Keratinocyte (primary cell): Measurements from ENCODE around the gene SQSTM1. TPM values are rescaled to one million over a fixed set of nuclear protein-coding genes. Genes with fewer than 3 reads are reported as not detected.

ENCODE experiments used
- DNase-seq: peaks from one replicate; pipeline ENCODE4 v3.0.0-alpha.2; 2011; ENCODE audit warnings: low read depth, missing footprints, low spot score
- FAIRE-seq: peaks from 2 replicates; lab custom pipeline; 2011; peaks lifted over from hg19 to GRCh38; lab: Jason Lieb, UNC
- H2AFZ ChIP-seq: 2 replicates; pipeline ENCODE4 v1.6.0; 2012; ENCODE audit warnings: low read length, control low read depth, inconsistent platforms; ENCODE audit not compliant: control insufficient read depth
- H3K27ac ChIP-seq: 2 replicates; pipeline ENCODE4 v1.5.1; 2011; ENCODE audit warnings: low read length; ENCODE audit not compliant: control insufficient read depth, insufficient read depth
- H3K27me3 ChIP-seq: 3 replicates; pipeline ENCODE4 v1.6.0; 2011; ENCODE audit warnings: low read length; ENCODE audit not compliant: control insufficient read depth, insufficient read depth; ENCODE audit errors: extremely low read depth
- H3K36me3 ChIP-seq, 2 experiments: 2 replicates in 1 of 2; 3 replicates in 1 of 2; pipeline ENCODE4 v1.5.1; 2011; ENCODE audit warnings: low read length in 2 of 2, mild to moderate bottlenecking in 1 of 2; ENCODE audit not compliant: control insufficient read depth in 2 of 2, insufficient read depth in 2 of 2; ENCODE audit errors: extremely low read depth in 1 of 2
- H3K4me1 ChIP-seq: 3 replicates; pipeline ENCODE4 v1.5.1; 2011; ENCODE audit warnings: low read length; ENCODE audit not compliant: control insufficient read depth, insufficient read depth; ENCODE audit errors: extremely low read depth
- H3K4me2 ChIP-seq: 3 replicates; pipeline ENCODE4 v1.6.0; 2011; ENCODE audit warnings: low read depth, low read length; ENCODE audit not compliant: control insufficient read depth, insufficient read depth; ENCODE audit errors: extremely low read depth
- H3K4me3 ChIP-seq, 3 experiments: fragments of 200-600 bp in 1 of 3; sonication (generic) in 1 of 3; 2 replicates in 2 of 3; 3 replicates in 1 of 3; pipeline ENCODE4 v1.5.1; 2011 to 2016; ENCODE audit warnings: low read length in 3 of 3, mild to moderate bottlenecking in 3 of 3, control low read depth in 2 of 3, inconsistent platforms in 1 of 3, low read depth in 1 of 3, mixed read lengths in 1 of 3, mixed run types in 1 of 3, moderate library complexity in 1 of 3; ENCODE audit not compliant: control insufficient read depth in 2 of 3, insufficient read depth in 2 of 3; ENCODE audit errors: extremely low read depth in 1 of 3
- H3K79me2 ChIP-seq: 2 replicates; pipeline ENCODE4 v1.6.0; 2012; ENCODE audit warnings: low read length; ENCODE audit not compliant: control insufficient read depth, insufficient read depth
- H3K9ac ChIP-seq: 3 replicates; pipeline ENCODE4 v1.6.0; 2011; ENCODE audit warnings: low read length; ENCODE audit not compliant: control insufficient read depth, insufficient read depth; ENCODE audit errors: extremely low read depth
- H3K9me1 ChIP-seq: 3 replicates; pipeline ENCODE4 v1.6.0; 2011; ENCODE audit warnings: low read length; ENCODE audit not compliant: control insufficient read depth, insufficient read depth; ENCODE audit errors: extremely low read depth
- H3K9me3 ChIP-seq: 2 replicates; pipeline ENCODE4 v1.5.1; 2012; ENCODE audit warnings: low read depth, low read length; ENCODE audit not compliant: control insufficient read depth
- H4K20me1 ChIP-seq: 3 replicates; pipeline ENCODE4 v1.6.0; 2011; ENCODE audit warnings: low read length; ENCODE audit not compliant: control insufficient read depth, insufficient read depth; ENCODE audit errors: extremely low read depth
- EZH2 ChIP-seq: IDR thresholded peaks from one replicate; pipeline ENCODE4 v1.6.1; 2012; ENCODE audit warnings: inconsistent platforms, mild to moderate bottlenecking, low read length, moderate library complexity
- dilution Hi-C: fragments of 300-500 bp; cut with MboI; formaldehyde crosslinking; loops from one replicate; pipeline ENCODE4 v1.7.0; 2020; ENCODE audit warnings: low sequenced_read_pairs; ENCODE audit not compliant: extremely low pct_ligation_motif_present
- polyA plus RNA-seq, 5 experiments: library from polyadenylated mRNA; depleted of rRNA in 3 of 5; stranded (reverse) in 3 of 5; stranded (forward) in 1 of 5; unstranded in 1 of 5; fragments of >200 nt; gene quantifications; 1 replicate in 1 of 5; 2 replicates in 3 of 5; 3 replicates in 1 of 5; pipeline versions ENCODE4 v1.2.1 to v1.2.3, GENCODE V29; 2011 to 2012; ENCODE audit warnings: missing spikeins in 2 of 5, low read depth in 1 of 5, low replicate concordance in 1 of 5
- TF ChIP-seq, protein P1 (sequence below), 3 experiments: IDR thresholded peaks in 1 of 3; conservative IDR thresholded peaks in 1 of 3; optimal IDR thresholded peaks in 1 of 3; 2 replicates in 2 of 3; 3 replicates in 1 of 3; pipeline versions ENCODE3 to v1.5.1; 2011; ENCODE audit warnings: low read length in 3 of 3, mild to moderate bottlenecking in 3 of 3, moderate library complexity in 2 of 3, control low read depth in 1 of 3, inconsistent platforms in 1 of 3; ENCODE audit not compliant: insufficient read depth in 2 of 3; ENCODE audit errors: extremely low read depth in 1 of 3

Gene SQSTM1
- polyA plus RNA-seq, 1 donor (not counting 4 experiments of a cell fraction or from before 2014, with no cell fraction given) = 75.7 TPM

DNA sequence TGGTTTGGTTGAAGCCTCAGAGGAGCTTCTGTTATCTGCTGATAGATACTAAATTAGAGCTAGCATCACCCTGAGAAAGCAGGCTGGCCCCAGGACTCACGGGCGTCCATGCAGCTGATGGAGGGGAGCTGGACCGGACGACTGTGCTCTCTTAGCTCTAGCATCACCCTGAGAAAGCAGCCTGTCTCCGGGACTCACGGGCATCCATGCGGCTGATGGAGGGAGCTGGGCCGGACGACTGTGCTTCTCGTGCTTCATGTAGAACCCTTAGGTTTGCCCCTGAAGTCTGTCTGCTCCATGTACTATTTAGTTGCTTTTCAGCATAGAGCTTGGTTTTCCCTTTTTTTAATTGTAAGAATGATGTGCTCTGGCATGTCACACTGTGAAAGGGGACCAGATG is 43.2 kb upstream of the SQSTM1 start:
- dilution Hi-C loops = no loop called here
- H4K20me1 ChIP-seq = peaks cover 2% of the 10 kb centered on the region
- H3K9me3 ChIP-seq = no peaks in the 10 kb centered on the region
- H3K4me3 ChIP-seq = no peak overlapping the region
- H3K79me2 ChIP-seq = no peaks in the 10 kb centered on the region
- H3K4me2 ChIP-seq = no peak overlapping the region
- H3K27me3 ChIP-seq = no peaks in the 10 kb centered on the region
- H3K9me1 ChIP-seq = no peaks in the 10 kb centered on the region
- H2AFZ ChIP-seq = no peak overlapping the region
- H3K36me3 ChIP-seq = peaks cover 20 to 34% of the 10 kb centered on the region in 2 experiments
- TF ChIP-seq, protein P1, sequence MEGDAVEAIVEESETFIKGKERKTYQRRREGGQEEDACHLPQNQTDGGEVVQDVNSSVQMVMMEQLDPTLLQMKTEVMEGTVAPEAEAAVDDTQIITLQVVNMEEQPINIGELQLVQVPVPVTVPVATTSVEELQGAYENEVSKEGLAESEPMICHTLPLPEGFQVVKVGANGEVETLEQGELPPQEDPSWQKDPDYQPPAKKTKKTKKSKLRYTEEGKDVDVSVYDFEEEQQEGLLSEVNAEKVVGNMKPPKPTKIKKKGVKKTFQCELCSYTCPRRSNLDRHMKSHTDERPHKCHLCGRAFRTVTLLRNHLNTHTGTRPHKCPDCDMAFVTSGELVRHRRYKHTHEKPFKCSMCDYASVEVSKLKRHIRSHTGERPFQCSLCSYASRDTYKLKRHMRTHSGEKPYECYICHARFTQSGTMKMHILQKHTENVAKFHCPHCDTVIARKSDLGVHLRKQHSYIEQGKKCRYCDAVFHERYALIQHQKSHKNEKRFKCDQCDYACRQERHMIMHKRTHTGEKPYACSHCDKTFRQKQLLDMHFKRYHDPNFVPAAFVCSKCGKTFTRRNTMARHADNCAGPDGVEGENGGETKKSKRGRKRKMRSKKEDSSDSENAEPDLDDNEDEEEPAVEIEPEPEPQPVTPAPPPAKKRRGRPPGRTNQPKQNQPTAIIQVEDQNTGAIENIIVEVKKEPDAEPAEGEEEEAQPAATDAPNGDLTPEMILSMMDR (optimal IDR thresholded peaks at IDR 0.05 in 1 of 3, IDR thresholded peaks at IDR 0.05 in 1 of 3, conservative IDR thresholded peaks at IDR 0.05 in 1 of 3; ENCODE audit: extremely low read depth in 1 of 3, insufficient read depth in 2 of 3, low read length in 3 of 3) = no peak
- no peak for TF ChIP-seq EZH2
- no peak overlapping the region for H3K9ac ChIP-seq
- FAIRE-seq = no peak
- no peak overlapping the region for H3K27ac ChIP-seq
- DNase-seq = no peak
- no peaks in the 10 kb centered on the region for H3K4me1 ChIP-seq

DNA sequence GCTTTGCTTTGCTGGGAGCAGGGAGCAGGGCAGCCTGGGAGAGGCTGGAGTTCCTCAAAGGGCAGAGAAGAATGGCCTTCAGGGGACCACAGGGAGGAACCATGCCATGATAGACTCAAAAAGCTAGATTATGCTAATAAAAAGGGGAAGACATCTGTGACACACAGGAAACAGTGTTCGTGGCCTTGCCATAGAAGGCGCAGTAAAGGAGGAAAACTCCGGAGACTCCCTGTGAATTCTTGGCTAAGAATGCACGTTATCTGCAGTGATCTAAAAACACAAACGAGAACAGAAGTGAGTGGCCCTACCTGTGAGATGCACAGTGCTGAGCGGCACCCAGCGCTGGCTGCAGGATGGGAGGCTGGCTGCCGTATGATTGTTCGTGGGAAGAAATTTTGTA is 42.8 kb upstream of the SQSTM1 start:
- no peaks in the 10 kb centered on the region for H3K79me2 ChIP-seq
- H4K20me1 ChIP-seq = peaks cover 2% of the 10 kb centered on the region
- DNase-seq = no peak
- no peaks in the 10 kb centered on the region for H3K9me1 ChIP-seq
- H3K27me3 ChIP-seq = no peaks in the 10 kb centered on the region
- no peaks in the 10 kb centered on the region for H3K4me1 ChIP-seq
- H3K9ac ChIP-seq = no peak overlapping the region
- H3K9me3 ChIP-seq = no peaks in the 10 kb centered on the region
- H3K36me3 ChIP-seq = peaks cover 20 to 34% of the 10 kb centered on the region in 2 experiments
- dilution Hi-C loops = no loop called here
- no peak overlapping the region for H3K4me3 ChIP-seq
- TF ChIP-seq, protein P1 (optimal IDR thresholded peaks at IDR 0.05 in 1 of 3, IDR thresholded peaks at IDR 0.05 in 1 of 3, conservative IDR thresholded peaks at IDR 0.05 in 1 of 3; ENCODE audit: extremely low read depth in 1 of 3, insufficient read depth in 2 of 3, low read length in 3 of 3) = no peak
- TF ChIP-seq EZH2 = no peak
- no peak overlapping the region for H3K27ac ChIP-seq
- no peak for FAIRE-seq
- H3K4me2 ChIP-seq = no peak overlapping the region
- H2AFZ ChIP-seq = no peak overlapping the region
